ENCODE data around the gene FAR2. TPM values are rescaled to one million over a fixed set of nuclear protein-coding genes. Genes with fewer than 3 reads are reported as not detected.
"Not testable (repeated sequence)": the region's sequence is repeated elsewhere in the genome, so short reads cannot be mapped to it uniquely, and the experiment has no call there.

The FAR2 gene
- total and polyA plus RNA-seq, 2 experiments from 2014 or later: 2.1 to 3.6 TPM

DNA sequence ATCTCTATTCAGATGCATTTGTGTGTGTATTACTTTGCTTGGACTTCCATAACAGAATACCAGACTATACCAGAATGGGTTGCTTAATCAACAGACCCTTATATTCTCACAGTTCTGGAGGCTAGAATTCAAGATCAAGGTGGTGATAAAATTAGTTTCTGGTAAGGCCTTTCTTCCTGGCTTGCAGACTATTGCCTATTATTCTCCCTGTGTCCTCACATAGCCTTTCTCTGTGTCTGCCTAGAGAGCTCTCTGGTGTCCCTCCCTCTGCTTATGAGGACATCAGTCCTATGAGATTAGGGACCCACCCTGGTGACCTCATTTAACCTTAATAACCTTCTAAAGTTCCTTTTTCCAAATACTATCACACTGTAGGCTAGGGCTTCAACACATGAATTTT lies 106.0 kb downstream of the FAR2 start:
- H2AFZ ChIP-seq: no peak overlapping the region
- H3K36me3 ChIP-seq (ENCODE audit: low read depth): no peaks in the 10 kb centered on the region
- no peaks in the 10 kb centered on the region for H4K20me1 ChIP-seq (ENCODE audit: insufficient read depth)
- no peaks in the 10 kb centered on the region for H3K9me2 ChIP-seq (ENCODE audit: insufficient read depth)
- H3K9ac ChIP-seq: no peak overlapping the region
- no peaks in the 10 kb centered on the region for H3K27me3 ChIP-seq (replicated peaks; ENCODE audit: insufficient read depth)
- H3K79me2 ChIP-seq (ENCODE audit: insufficient read depth): no peaks in the 10 kb centered on the region
- in situ Hi-C loops (cut with MboI): loop anchor here (25.0 kb wide), 1 partner anchor 107 kb away; no protein-coding TSS in a partner anchor
- TF ChIP-seq EZH2 (IDR thresholded peaks at IDR 0.05; ENCODE audit: insufficient read depth, poor library complexity, severe bottlenecking) (no peak), EZH2phosphoT487 (IDR thresholded peaks at IDR 0.05; ENCODE audit: insufficient read depth, low read depth) (no peak)
- H3K9me3 ChIP-seq (ENCODE audit: low read depth): no peaks in the 10 kb centered on the region
- no peak overlapping the region for H3K27ac ChIP-seq
- DNase-seq: no peak
- no peaks in the 10 kb centered on the region for H3F3A ChIP-seq (ENCODE audit: insufficient read depth)
- H3K4me3 ChIP-seq: no peak overlapping the region
- H3K4me2 ChIP-seq (ENCODE audit: unreplicated experiment): no peak overlapping the region
- no peaks in the 10 kb centered on the region for H3K4me1 ChIP-seq (ENCODE audit: insufficient read depth)

DNA sequence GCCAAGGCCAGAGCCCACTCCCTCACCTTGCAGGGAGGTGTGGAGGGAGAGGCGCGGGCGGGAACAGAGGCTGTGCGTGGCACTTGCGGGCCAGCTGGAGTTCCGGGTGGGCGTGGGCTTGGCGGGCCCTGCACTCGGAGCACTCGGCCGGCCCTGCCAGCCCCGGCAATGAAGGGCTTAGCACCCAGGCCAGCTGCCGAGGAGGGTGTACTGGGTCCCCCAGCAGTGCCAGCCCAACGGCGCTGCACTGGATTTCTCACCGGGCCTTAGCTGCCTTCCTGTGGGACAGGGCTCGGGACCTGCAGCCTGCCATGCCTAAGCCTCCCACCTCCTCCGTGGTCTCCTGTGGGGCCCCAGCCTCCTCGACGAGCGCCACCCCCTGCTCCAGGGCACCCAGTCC lies 107.5 kb downstream of the FAR2 start:
- no peaks in the 10 kb centered on the region for H3K9me2 ChIP-seq (ENCODE audit: insufficient read depth)
- H3K4me1 ChIP-seq (ENCODE audit: insufficient read depth): no peaks in the 10 kb centered on the region
- H3K79me2 ChIP-seq (ENCODE audit: insufficient read depth): no peaks in the 10 kb centered on the region
- no peak overlapping the region for H3K4me3 ChIP-seq
- H3K4me2 ChIP-seq (ENCODE audit: unreplicated experiment): no peak overlapping the region
- no peaks in the 10 kb centered on the region for H3K36me3 ChIP-seq (ENCODE audit: low read depth)
- no peak overlapping the region for H3K9ac ChIP-seq
- no peak for TF ChIP-seq EZH2 (IDR thresholded peaks at IDR 0.05; ENCODE audit: insufficient read depth, poor library complexity, severe bottlenecking)
- no peak for TF ChIP-seq EZH2phosphoT487 (IDR thresholded peaks at IDR 0.05; ENCODE audit: insufficient read depth, low read depth)
- H2AFZ ChIP-seq: no peak overlapping the region
- H3K9me3 ChIP-seq (ENCODE audit: low read depth): no peaks in the 10 kb centered on the region
- no peak overlapping the region for H3K27ac ChIP-seq
- in situ Hi-C loops (cut with MboI): loop anchor here (25.0 kb wide), 1 partner anchor 106 kb away; no protein-coding TSS in a partner anchor
- WGBS, 2 experiments (ENCODE audit: low coverage in 1 of 2, low lambda C conversion rate in 2 of 2, missing lambda C conversion rate in 2 of 2): 96 to 98% methylated on average over 19 of the region's 21 CpGs
- no peak for DNase-seq
- H4K20me1 ChIP-seq (ENCODE audit: insufficient read depth): no peaks in the 10 kb centered on the region
- no peaks in the 10 kb centered on the region for H3K27me3 ChIP-seq (replicated peaks; ENCODE audit: insufficient read depth)
- H3F3A ChIP-seq (ENCODE audit: insufficient read depth): no peaks in the 10 kb centered on the region

DNA sequence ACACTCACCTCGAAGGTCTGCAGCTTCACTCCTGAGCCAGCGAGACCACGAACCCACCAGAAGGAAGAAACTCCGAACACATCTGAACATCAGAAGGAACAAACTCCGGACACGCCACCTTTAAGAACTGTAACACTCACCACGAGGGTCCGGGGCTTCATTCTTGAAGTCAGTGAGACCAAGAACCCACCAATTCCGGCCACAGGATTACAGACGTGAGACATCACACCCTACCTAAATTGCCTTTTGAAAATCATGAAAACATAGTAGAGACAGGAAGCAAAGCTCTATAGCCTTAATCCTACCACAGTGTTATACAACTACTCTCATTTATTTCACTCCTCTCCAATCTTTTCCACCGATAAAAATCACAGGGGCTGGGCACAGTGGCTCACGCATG lies 108.6 kb downstream of the FAR2 start:
- H3K9me2 ChIP-seq (ENCODE audit: insufficient read depth); H3K27me3 ChIP-seq (replicated peaks; ENCODE audit: insufficient read depth); DNase-seq; H3K36me3 ChIP-seq (ENCODE audit: low read depth); H3F3A ChIP-seq (ENCODE audit: insufficient read depth); H3K4me3 ChIP-seq; H3K4me2 ChIP-seq (ENCODE audit: unreplicated experiment); H3K4me1 ChIP-seq (ENCODE audit: insufficient read depth); H3K9me3 ChIP-seq (ENCODE audit: low read depth); H4K20me1 ChIP-seq (ENCODE audit: insufficient read depth); H3K9ac ChIP-seq; H2AFZ ChIP-seq; H3K27ac ChIP-seq; H3K79me2 ChIP-seq (ENCODE audit: insufficient read depth): not testable (repeated sequence)
- WGBS, 2 experiments (ENCODE audit: low coverage in 1 of 2, low lambda C conversion rate in 2 of 2, missing lambda C conversion rate in 2 of 2): 71 to 88% methylated on average over 10 to 12 of the region's 12 CpGs
- in situ Hi-C loops (cut with MboI): loop anchor here (25.0 kb wide), 1 partner anchor 105 kb away; no protein-coding TSS in a partner anchor

- no peaks in the 10 kb centered on the region for H3K27me3 ChIP-seq (replicated peaks; ENCODE audit: insufficient read depth)
- no peaks in the 10 kb centered on the region for H3K4me1 ChIP-seq (ENCODE audit: insufficient read depth)
- no peaks in the 10 kb centered on the region for H3K36me3 ChIP-seq (ENCODE audit: low read depth)
- no peaks in the 10 kb centered on the region for H3K9me2 ChIP-seq (ENCODE audit: insufficient read depth)
- no peak for TF ChIP-seq EZH2 (IDR thresholded peaks at IDR 0.05; ENCODE audit: insufficient read depth, poor library complexity, severe bottlenecking)
- TF ChIP-seq EZH2phosphoT487 (IDR thresholded peaks at IDR 0.05; ENCODE audit: insufficient read depth, low read depth): no peak
- H3F3A ChIP-seq (ENCODE audit: insufficient read depth): no peaks in the 10 kb centered on the region
- H3K9me3 ChIP-seq (ENCODE audit: low read depth): no peaks in the 10 kb centered on the region
- in situ Hi-C loops (cut with MboI): loop anchor here (25.0 kb wide), 1 partner anchor 98 kb away; no protein-coding TSS in a partner anchor
- no peak overlapping the region for H2AFZ ChIP-seq
- no peak overlapping the region for H3K4me2 ChIP-seq (ENCODE audit: unreplicated experiment)
- H3K27ac ChIP-seq: no peak overlapping the region
- DNase-seq: no peak
- H3K9ac ChIP-seq: no peak overlapping the region
- H3K4me3 ChIP-seq: no peak overlapping the region
- H4K20me1 ChIP-seq (ENCODE audit: insufficient read depth): no peaks in the 10 kb centered on the region
- H3K79me2 ChIP-seq (ENCODE audit: insufficient read depth): no peaks in the 10 kb centered on the region
Measured at GRCh38 chr12:29264424-29264823, 115.3 kb downstream of the FAR2 start.

GRCh38 chr12:29269706-29270408 lies 120.8 kb downstream of the FAR2 start:
- Histone ChIP-seq H3K9ac (no peak overlapping the region), H3K4me3 (no peak overlapping the region), H3K27me3 (replicated peaks; ENCODE audit: insufficient read depth) (no peaks in the 10 kb centered on the region), H3K9me3 (ENCODE audit: low read depth) (no peaks in the 10 kb centered on the region), H3K9me2 (ENCODE audit: insufficient read depth) (no peaks in the 10 kb centered on the region), H3K4me2 (ENCODE audit: unreplicated experiment) (no peak overlapping the region), H3K36me3 (ENCODE audit: low read depth) (no peaks in the 10 kb centered on the region), H3K79me2 (ENCODE audit: insufficient read depth) (no peaks in the 10 kb centered on the region), H3F3A (ENCODE audit: insufficient read depth) (no peaks in the 10 kb centered on the region), H3K27ac (no peak overlapping the region), H2AFZ (no peak overlapping the region), H3K4me1 (ENCODE audit: insufficient read depth) (no peaks in the 10 kb centered on the region), H4K20me1 (ENCODE audit: insufficient read depth) (no peaks in the 10 kb centered on the region)
- DNase-seq: no peak
- no peak for TF ChIP-seq EZH2 (IDR thresholded peaks at IDR 0.05; ENCODE audit: insufficient read depth, poor library complexity, severe bottlenecking)
- 81 to 82% methylated on average over 5 of the region's 5 CpGs for WGBS, 2 experiments (ENCODE audit: low coverage in 1 of 2, low lambda C conversion rate in 2 of 2, missing lambda C conversion rate in 2 of 2)
- in situ Hi-C loops (cut with MboI): loop anchor here (25.0 kb wide), 1 partner anchor 92 kb away; no protein-coding TSS in a partner anchor
